Fibroblast of lung (primary cell): ENCODE results near the gene PDE2A. TPM values are rescaled to one million over a fixed set of nuclear protein-coding genes. Genes with fewer than 3 reads are reported as not detected.

Experiments used
- DNase-seq, 2 donors: peaks; one replicate each; pipeline versions ENCODE4 v3.0.0 to v3.0.0-alpha.2; 2010; ENCODE audit warnings: low read depth in 2 of 2
- H2AFZ ChIP-seq: 2 replicates; pipeline ENCODE4 v1.5.1; 2012; ENCODE audit warnings: low read length, control low read depth, inconsistent platforms
- H3K27ac ChIP-seq: 2 replicates; pipeline ENCODE4 v1.5.1; 2011; ENCODE audit warnings: low read length, control low read depth; ENCODE audit not compliant: insufficient read depth
- H3K27me3 ChIP-seq: 2 replicates; pipeline ENCODE4 v1.5.1; 2011; ENCODE audit warnings: mild to moderate bottlenecking, low read length; ENCODE audit not compliant: control insufficient read depth, insufficient read depth
- H3K36me3 ChIP-seq: 2 replicates; pipeline ENCODE4 v1.5.1; 2011; ENCODE audit warnings: low read length; ENCODE audit not compliant: control insufficient read depth, insufficient read depth
- H3K4me1 ChIP-seq: 2 replicates; pipeline ENCODE4 v1.5.1; 2011; ENCODE audit warnings: low read length; ENCODE audit not compliant: control insufficient read depth, insufficient read depth; ENCODE audit errors: extremely low read depth
- H3K4me2 ChIP-seq: 2 replicates; pipeline ENCODE4 v1.5.1; 2011; ENCODE audit warnings: low read length, control low read depth; ENCODE audit not compliant: insufficient read depth; ENCODE audit errors: extremely low read depth
- H3K4me3 ChIP-seq, 4 experiments: fragments of 200-600 bp in 1 of 4; sonication (generic) in 1 of 4; replicated peaks in 1 of 4; 2 replicates each; pipeline ENCODE4 v1.5.1; 2011 to 2016; ENCODE audit warnings: low read length in 4 of 4, low read depth in 3 of 4, mild to moderate bottlenecking in 3 of 4, control low read depth in 2 of 4, inconsistent platforms in 1 of 4, mixed read lengths in 1 of 4; ENCODE audit not compliant: insufficient read depth in 1 of 4; ENCODE audit errors: control extremely low read depth in 1 of 4
- H3K79me2 ChIP-seq: 2 replicates; pipeline ENCODE4 v1.5.1; 2012; ENCODE audit warnings: mild to moderate bottlenecking, low read length, inconsistent platforms; ENCODE audit not compliant: control insufficient read depth, insufficient read depth
- H3K9ac ChIP-seq: 2 replicates; pipeline ENCODE4 v1.5.1; 2011; ENCODE audit warnings: mild to moderate bottlenecking, low read length, control low read depth; ENCODE audit not compliant: insufficient read depth
- H3K9me3 ChIP-seq: 2 replicates; pipeline ENCODE4 v1.5.1; 2012; ENCODE audit warnings: low read depth, low read length; ENCODE audit not compliant: control insufficient read depth, insufficient read depth
- H4K20me1 ChIP-seq: 2 replicates; pipeline ENCODE4 v1.5.1; 2011; ENCODE audit warnings: low read length; ENCODE audit not compliant: control insufficient read depth, insufficient read depth; ENCODE audit errors: extremely low read depth
- EZH2 ChIP-seq: IDR thresholded peaks from 2 replicates; pipeline ENCODE4 v1.5.1; 2012; ENCODE audit warnings: low read length, control low read depth, mild to moderate bottlenecking; ENCODE audit errors: missing control alignments
- polyA plus RNA-seq, 2 donors: library from polyadenylated mRNA; depleted of rRNA in 1 of 2; stranded (reverse) in 1 of 2; unstranded in 1 of 2; fragments of >200 nt; gene quantifications; 2 replicates each; pipeline ENCODE4 v1.2.1, GENCODE V29; 2011 to 2012; ENCODE audit warnings: missing spikeins in 1 of 2
- total RNA-seq: library from RNA; depleted of rRNA; stranded (reverse); fragments of >200 nt; gene quantifications from 2 replicates; pipeline ENCODE4 v1.2.1, GENCODE V29; 2014
- TF ChIP-seq, protein P1 (sequence below), 2 donors: IDR thresholded peaks in 1 of 2; conservative IDR thresholded peaks in 1 of 2; 1 replicate in 1 of 2; 2 replicates in 1 of 2; pipeline ENCODE4 v1.5.1; 2011 to 2012; ENCODE audit warnings: low read length in 2 of 2, control low read depth in 1 of 2, inconsistent platforms in 1 of 2, low read depth in 1 of 2, mild to moderate bottlenecking in 1 of 2

PDE2A gene
- total and polyA plus RNA-seq, 2 donors (not counting 1 experiment from before 2014, with no cell fraction given) = 0.50 to 2.6 TPM

GRCh38 chr11:72583616-72584292 lies 90.5 kb downstream of the PDE2A start:
- TF ChIP-seq EZH2 = no peak
- TF ChIP-seq, protein P1, sequence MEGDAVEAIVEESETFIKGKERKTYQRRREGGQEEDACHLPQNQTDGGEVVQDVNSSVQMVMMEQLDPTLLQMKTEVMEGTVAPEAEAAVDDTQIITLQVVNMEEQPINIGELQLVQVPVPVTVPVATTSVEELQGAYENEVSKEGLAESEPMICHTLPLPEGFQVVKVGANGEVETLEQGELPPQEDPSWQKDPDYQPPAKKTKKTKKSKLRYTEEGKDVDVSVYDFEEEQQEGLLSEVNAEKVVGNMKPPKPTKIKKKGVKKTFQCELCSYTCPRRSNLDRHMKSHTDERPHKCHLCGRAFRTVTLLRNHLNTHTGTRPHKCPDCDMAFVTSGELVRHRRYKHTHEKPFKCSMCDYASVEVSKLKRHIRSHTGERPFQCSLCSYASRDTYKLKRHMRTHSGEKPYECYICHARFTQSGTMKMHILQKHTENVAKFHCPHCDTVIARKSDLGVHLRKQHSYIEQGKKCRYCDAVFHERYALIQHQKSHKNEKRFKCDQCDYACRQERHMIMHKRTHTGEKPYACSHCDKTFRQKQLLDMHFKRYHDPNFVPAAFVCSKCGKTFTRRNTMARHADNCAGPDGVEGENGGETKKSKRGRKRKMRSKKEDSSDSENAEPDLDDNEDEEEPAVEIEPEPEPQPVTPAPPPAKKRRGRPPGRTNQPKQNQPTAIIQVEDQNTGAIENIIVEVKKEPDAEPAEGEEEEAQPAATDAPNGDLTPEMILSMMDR (conservative IDR thresholded peaks at IDR 0.05 in 1 of 2, IDR thresholded peaks at IDR 0.05 in 1 of 2; ENCODE audit: low read depth in 1 of 2, low read length in 2 of 2) = no peak
- Histone ChIP-seq H4K20me1 (no peaks in the 10 kb centered on the region), H3K4me1 (no peaks in the 10 kb centered on the region), H3K27ac (no peak overlapping the region), H2AFZ (no peak overlapping the region), H3K4me3 (no peak overlapping the region), H3K36me3 (no peaks in the 10 kb centered on the region), H3K4me2 (no peak overlapping the region), H3K27me3 (peaks cover 13% of the 10 kb centered on the region), H3K79me2 (no peaks in the 10 kb centered on the region), H3K9me3 (no peaks in the 10 kb centered on the region), H3K9ac (no peak overlapping the region)
- DNase-seq = no peak

- peaks cover 7% of the 10 kb centered on the region for H3K27me3 ChIP-seq
- TF ChIP-seq, protein P1 (conservative IDR thresholded peaks at IDR 0.05 in 1 of 2, IDR thresholded peaks at IDR 0.05 in 1 of 2; ENCODE audit: low read depth in 1 of 2, low read length in 2 of 2) = no peak
- no peak for TF ChIP-seq EZH2
- no peak for DNase-seq
Observed at GRCh38 chr11:72583177-72583553, 91.1 kb downstream of the PDE2A start.

GRCh38 chr11:72582206-72583176 lies 91.7 kb downstream of the PDE2A start:
- Histone ChIP-seq H4K20me1 (no peaks in the 10 kb centered on the region), H3K4me2 (no peak overlapping the region), H3K9ac (no peak overlapping the region), H3K4me3 (no peak overlapping the region), H2AFZ (no peak overlapping the region), H3K27ac (no peak overlapping the region), H3K36me3 (no peaks in the 10 kb centered on the region), H3K4me1 (no peaks in the 10 kb centered on the region), H3K79me2 (no peaks in the 10 kb centered on the region), H3K27me3 (peaks cover 4% of the 10 kb centered on the region), H3K9me3 (no peaks in the 10 kb centered on the region)
- no peak for DNase-seq
- TF ChIP-seq, protein P1 (conservative IDR thresholded peaks at IDR 0.05 in 1 of 2, IDR thresholded peaks at IDR 0.05 in 1 of 2; ENCODE audit: low read depth in 1 of 2, low read length in 2 of 2) = no peak
- no peak for TF ChIP-seq EZH2

More at GRCh38 chr11:72583177-72583553, 91.1 kb downstream of the PDE2A start:
- no peak overlapping the region for H3K4me2 ChIP-seq
- H3K4me1 ChIP-seq = no peaks in the 10 kb centered on the region
- H3K36me3 ChIP-seq = no peaks in the 10 kb centered on the region
- no peak overlapping the region for H3K4me3 ChIP-seq
- no peaks in the 10 kb centered on the region for H3K79me2 ChIP-seq
- H3K27ac ChIP-seq = no peak overlapping the region
- H3K9ac ChIP-seq = no peak overlapping the region
- H4K20me1 ChIP-seq = no peaks in the 10 kb centered on the region
- no peaks in the 10 kb centered on the region for H3K9me3 ChIP-seq
- H2AFZ ChIP-seq = no peak overlapping the region
